NCI-H524 treated with DMSO at 0.1 percent for 48 hours (cell line): ENCODE data around the gene TBXA2R.
"Not testable (repeated sequence)": the region's sequence is repeated elsewhere in the genome, so short reads cannot be mapped to it uniquely, and the experiment has no call there.

ENCODE experiments used
- DNase-seq: peaks from one replicate; lab custom pipeline; 2025; lab: John Stamatoyannopoulos, UW

The TBXA2R gene

GRCh38 chr19:3606690-3607289 lies at the start of gene TBXA2R:
Gene TBXA2R (minus strand): TSS chr19:3606875. CDS start chr19:3600634, 6,241 bp downstream.
- DNase-seq: no peak

GRCh38 chr19:3656073-3656746 lies 49.5 kb upstream of the TBXA2R start:
- DNase-seq: peak; percentile 97

GRCh38 chr19:3655402-3656072 lies 48.9 kb upstream of the TBXA2R start:
- DNase-seq: peak; percentile 94

GRCh38 chr19:3653865-3654513 lies 47.3 kb upstream of the TBXA2R start:
- DNase-seq: no peak

- no peak for DNase-seq
Measured at GRCh38 chr19:3653081-3653795, 46.6 kb upstream of the TBXA2R start.

- DNase-seq: no peak
Measured at GRCh38 chr19:3652422-3652821, 45.7 kb upstream of the TBXA2R start.

- no peak for DNase-seq
Measured at GRCh38 chr19:3651684-3652083, 45.0 kb upstream of the TBXA2R start.

GRCh38 chr19:3649888-3650287 lies 43.2 kb upstream of the TBXA2R start:
- DNase-seq: no peak

GRCh38 chr19:3648037-3648905 lies 41.6 kb upstream of the TBXA2R start:
- no peak for DNase-seq

- DNase-seq: not testable (repeated sequence)
Measured at GRCh38 chr19:3647102-3647501, 40.4 kb upstream of the TBXA2R start.

GRCh38 chr19:3646336-3647092 lies 39.8 kb upstream of the TBXA2R start:
- no peak for DNase-seq

- DNase-seq: no peak
Measured at GRCh38 chr19:3645726-3646125, 39.1 kb upstream of the TBXA2R start.

- DNase-seq: no peak
Measured at GRCh38 chr19:3645067-3645396, 38.4 kb upstream of the TBXA2R start.

GRCh38 chr19:3644351-3645066 lies 37.8 kb upstream of the TBXA2R start:
- no peak for DNase-seq

- DNase-seq: no peak
Measured at GRCh38 chr19:3643674-3644313, 37.1 kb upstream of the TBXA2R start.

GRCh38 chr19:3642987-3643673 lies 36.5 kb upstream of the TBXA2R start:
- DNase-seq: no peak

- no peak for DNase-seq
Measured at GRCh38 chr19:3642296-3642695, 35.6 kb upstream of the TBXA2R start.

- DNase-seq: no peak
Measured at GRCh38 chr19:3641515-3642269, 35.0 kb upstream of the TBXA2R start.
